Gastroesophageal sphincter (tissue), 4 donors: ENCODE measurements around the gene ADGRD1. TPM values are rescaled to one million over a fixed set of nuclear protein-coding genes. Genes with fewer than 3 reads are reported as not detected.

Source experiments
- ATAC-seq: fragments of 150-250 bp; one replicate; pipeline ENCODE4 v1.9.1; 2016; ENCODE audit warnings: mild to moderate bottlenecking, moderate library complexity
- H3K27ac ChIP-seq, 4 donors: fragments of 200-600 bp; sonication (generic) in 3 of 4; 1 replicate in 3 of 4; 2 replicates in 1 of 4; pipeline ENCODE4 v1.5.1; 2016 to 2019
- H3K27me3 ChIP-seq: fragments of 200-600 bp; sonication (generic); one replicate; pipeline ENCODE4 v1.5.1; 2019
- H3K36me3 ChIP-seq, 2 donors: fragments of 200-600 bp; sonication (generic); one replicate each; pipeline ENCODE4 v1.5.1; 2019; ENCODE audit warnings: control low read depth in 1 of 2
- H3K4me1 ChIP-seq, 3 donors: fragments of 200-600 bp; sonication (generic); 1 replicate in 2 of 3; 2 replicates in 1 of 3; pipeline ENCODE4 v1.5.1; 2016 to 2019; ENCODE audit warnings: control low read depth in 2 of 3
- H3K4me3 ChIP-seq, 2 donors: fragments of 200-600 bp; sonication (generic); one replicate each; pipeline ENCODE4 v1.5.1; 2019; ENCODE audit warnings: mild to moderate bottlenecking in 1 of 2, moderate library complexity in 1 of 2
- H3K9me3 ChIP-seq, 3 donors: fragments of 200-600 bp; sonication (generic); one replicate each; pipeline ENCODE4 v1.5.1; 2017 to 2019; ENCODE audit warnings: control low read depth in 2 of 3
- EP300 ChIP-seq: sonication (generic); formaldehyde crosslinking; IDR thresholded peaks from one replicate; pipeline ENCODE4 v1.6.1; 2017; ENCODE audit warnings: antibody characterized with exemption, mild to moderate bottlenecking
- POLR2A ChIP-seq, 2 donors: fragments of 450-650 bp; IDR thresholded peaks; one replicate each; pipeline ENCODE4 v1.6.1; 2017; ENCODE audit warnings: antibody characterized with exemption in 2 of 2, mild to moderate bottlenecking in 2 of 2, moderate library complexity in 1 of 2
- POLR2AphosphoS5 ChIP-seq: sonication (generic); formaldehyde crosslinking; IDR thresholded peaks from one replicate; pipeline ENCODE4 v1.6.1; 2017; ENCODE audit warnings: antibody characterized with exemption
- WGBS, 2 donors: methylation state at CpG; one replicate each; pipeline ENCODE4 v1.1.5; 2018; ENCODE audit warnings: low coverage in 1 of 2; 5-methylcytosine and 5-hydroxymethylcytosine counted together
- total RNA-seq, 4 donors: library from RNA; depleted of rRNA; stranded (reverse); fragments of >200 nt; gene quantifications; one replicate each; pipeline ENCODE4 v1.1.0, GENCODE V29; 2016
- TF ChIP-seq, protein P1 (sequence below), 4 experiments: fragments of 200-600 bp in 2 of 4; fragments of 450-650 bp in 2 of 4; sonication (generic) in 1 of 4; IDR thresholded peaks; one replicate each; pipeline ENCODE4 v1.5.1; 2017 to 2019; ENCODE audit warnings: antibody characterized with exemption in 4 of 4, mild to moderate bottlenecking in 2 of 4, moderate library complexity in 2 of 4

ADGRD1 gene
- total RNA-seq, 4 donors from 2014 or later = 19.1 to 43.4 (median 31.3) TPM

DNA sequence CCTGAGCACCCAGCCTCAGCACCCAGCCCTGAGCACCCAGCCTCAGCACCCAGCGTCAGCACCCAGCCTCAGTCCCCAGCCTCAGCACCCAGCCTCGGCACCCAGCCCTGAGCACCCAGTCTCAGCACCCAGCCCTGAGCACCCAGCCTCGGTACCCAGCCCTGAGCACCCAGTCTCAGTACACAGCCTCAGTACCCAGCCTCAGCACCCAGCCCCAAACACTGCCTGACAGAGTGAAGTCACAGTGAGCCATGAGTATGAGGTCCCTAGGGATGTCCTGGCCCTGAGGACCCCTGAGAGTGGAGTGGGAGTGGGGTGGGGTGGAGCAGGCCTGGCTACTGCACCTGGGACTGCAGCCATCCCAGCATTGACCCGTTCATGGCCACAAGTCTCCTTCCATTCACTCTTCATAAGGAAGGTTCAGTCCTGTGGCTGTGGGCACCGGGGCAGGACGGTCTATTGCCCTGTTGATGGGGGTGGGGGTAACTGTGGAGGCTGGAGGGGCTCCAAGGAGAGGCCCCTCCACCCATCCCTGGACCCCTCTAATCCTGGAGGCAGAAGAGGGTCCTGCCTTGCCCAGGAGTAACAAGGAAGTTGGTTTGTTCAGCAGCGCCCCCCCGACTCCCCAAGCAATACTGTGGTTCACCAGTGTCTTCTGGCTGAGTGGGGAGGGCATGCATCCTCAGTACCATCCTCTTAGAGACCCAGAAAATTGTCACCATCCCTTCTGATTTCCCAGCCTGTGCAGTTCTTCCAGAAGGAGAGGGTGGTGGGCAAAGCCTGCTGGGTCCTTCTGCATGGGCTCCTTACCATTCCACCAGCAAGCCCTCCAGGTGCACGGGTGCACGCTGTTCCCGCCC, 140.5 kb downstream of the ADGRD1 start:
- H3K4me3 ChIP-seq = no peak overlapping the region
- TF ChIP-seq, protein P1, sequence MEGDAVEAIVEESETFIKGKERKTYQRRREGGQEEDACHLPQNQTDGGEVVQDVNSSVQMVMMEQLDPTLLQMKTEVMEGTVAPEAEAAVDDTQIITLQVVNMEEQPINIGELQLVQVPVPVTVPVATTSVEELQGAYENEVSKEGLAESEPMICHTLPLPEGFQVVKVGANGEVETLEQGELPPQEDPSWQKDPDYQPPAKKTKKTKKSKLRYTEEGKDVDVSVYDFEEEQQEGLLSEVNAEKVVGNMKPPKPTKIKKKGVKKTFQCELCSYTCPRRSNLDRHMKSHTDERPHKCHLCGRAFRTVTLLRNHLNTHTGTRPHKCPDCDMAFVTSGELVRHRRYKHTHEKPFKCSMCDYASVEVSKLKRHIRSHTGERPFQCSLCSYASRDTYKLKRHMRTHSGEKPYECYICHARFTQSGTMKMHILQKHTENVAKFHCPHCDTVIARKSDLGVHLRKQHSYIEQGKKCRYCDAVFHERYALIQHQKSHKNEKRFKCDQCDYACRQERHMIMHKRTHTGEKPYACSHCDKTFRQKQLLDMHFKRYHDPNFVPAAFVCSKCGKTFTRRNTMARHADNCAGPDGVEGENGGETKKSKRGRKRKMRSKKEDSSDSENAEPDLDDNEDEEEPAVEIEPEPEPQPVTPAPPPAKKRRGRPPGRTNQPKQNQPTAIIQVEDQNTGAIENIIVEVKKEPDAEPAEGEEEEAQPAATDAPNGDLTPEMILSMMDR (IDR thresholded peaks at IDR 0.05) = no peak
- no peak for TF ChIP-seq POLR2AphosphoS5
- no peak for TF ChIP-seq POLR2A (IDR thresholded peaks at IDR 0.05)
- TF ChIP-seq EP300 = no peak
- H3K27ac ChIP-seq = no peak overlapping the region
- no peaks in the 10 kb centered on the region for H3K4me1 ChIP-seq
- ATAC-seq = no peak
- peaks cover 0 to 15% of the 10 kb centered on the region in 2 donors for H3K36me3 ChIP-seq
- no peaks in the 10 kb centered on the region for H3K9me3 ChIP-seq
- WGBS, 2 donors = no CpG with 5 or more reads among the region's 11 CpGs
- H3K27me3 ChIP-seq = no peaks in the 10 kb centered on the region

GRCh38 chr12:131094831-131095805, 141.4 kb downstream of the ADGRD1 start:
- H3K27me3 ChIP-seq = no peaks in the 10 kb centered on the region
- H3K4me3 ChIP-seq = no peak overlapping the region
- H3K9me3 ChIP-seq = no peaks in the 10 kb centered on the region
- 79% methylated on average over 7 of the region's 25 CpGs; no CpG with 5 or more reads in 1 of the 2 donors for WGBS, 2 donors
- H3K27ac ChIP-seq = no peak overlapping the region
- ATAC-seq = no peak
- TF ChIP-seq POLR2A (IDR thresholded peaks at IDR 0.05) (no peak), EP300 (no peak), POLR2AphosphoS5 (no peak)
- TF ChIP-seq, protein P1 (IDR thresholded peaks at IDR 0.05) = no peak
- H3K4me1 ChIP-seq = no peaks in the 10 kb centered on the region
- H3K36me3 ChIP-seq = peaks cover 0 to 11% of the 10 kb centered on the region in 2 donors

DNA sequence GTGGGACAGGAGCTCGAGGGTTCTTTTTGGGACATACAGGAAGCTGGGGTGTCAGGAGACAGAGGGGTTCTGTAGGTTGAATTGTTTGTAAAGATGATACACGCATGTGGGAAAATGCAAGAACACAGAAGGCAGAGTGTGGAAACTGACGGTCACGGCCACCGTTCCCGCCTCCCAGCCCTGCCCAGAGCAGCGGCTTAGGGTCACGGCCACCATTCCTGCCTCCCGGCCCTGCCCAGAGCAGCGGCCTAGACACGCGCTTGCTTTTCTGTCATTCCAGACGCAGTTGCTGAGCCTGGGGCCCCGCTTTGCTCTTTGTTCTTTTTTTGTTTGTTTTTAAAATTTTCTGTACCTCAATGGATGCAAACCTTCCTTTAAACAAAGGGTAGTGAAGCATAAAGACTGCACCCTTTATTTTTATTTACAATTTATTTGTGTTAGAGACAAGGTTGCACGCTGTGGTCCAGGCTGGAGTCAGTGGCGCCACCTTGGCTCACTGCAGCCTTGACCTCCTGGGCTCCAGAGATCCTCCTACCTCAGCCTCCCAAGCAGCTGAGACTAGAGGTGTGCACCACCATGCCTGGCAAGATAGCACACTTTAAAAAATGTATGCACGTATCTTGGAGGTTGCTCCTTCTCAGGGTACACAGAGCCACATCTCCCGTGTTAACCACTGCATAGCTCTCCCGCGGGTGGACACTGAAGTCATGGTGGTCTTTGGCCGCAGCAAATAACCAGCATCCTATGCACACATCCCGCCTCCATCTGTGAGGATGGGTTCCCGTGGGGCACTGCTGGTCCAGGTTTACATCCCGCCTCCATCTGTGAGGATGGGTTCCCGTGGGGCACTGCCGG, 142.3 kb downstream of the ADGRD1 start:
- peaks cover 0 to 3% (median 0%) of the 10 kb centered on the region in 3 donors for H3K9me3 ChIP-seq
- H3K4me3 ChIP-seq = no peak overlapping the region
- ATAC-seq = no peak
- no peak overlapping the region for H3K27ac ChIP-seq
- H3K4me1 ChIP-seq = no peaks in the 10 kb centered on the region
- 76 to 95% methylated on average over 10 to 18 of the region's 26 CpGs for WGBS, 2 donors
- no peaks in the 10 kb centered on the region for H3K27me3 ChIP-seq
- peaks cover 0 to 11% of the 10 kb centered on the region in 2 donors for H3K36me3 ChIP-seq
- TF ChIP-seq, protein P1 (IDR thresholded peaks at IDR 0.05) = no peak
- TF ChIP-seq EP300 = no peak
- TF ChIP-seq POLR2A (IDR thresholded peaks at IDR 0.05) = no peak
- no peak for TF ChIP-seq POLR2AphosphoS5

- Histone ChIP-seq H3K27ac (no peak overlapping the region), H3K4me1 (no peaks in the 10 kb centered on the region), H3K36me3 (peaks cover 0 to 11% of the 10 kb centered on the region in 2 donors), H3K9me3 (peaks cover 0 to 3% (median 0%) of the 10 kb centered on the region in 3 donors), H3K4me3 (no peak overlapping the region), H3K27me3 (no peaks in the 10 kb centered on the region)
- WGBS, 2 donors = 20 to 80% methylated on average over 1 to 2 of the region's 13 CpGs
- no peak for ATAC-seq
- TF ChIP-seq EP300 = no peak
- TF ChIP-seq POLR2A (IDR thresholded peaks at IDR 0.05) = no peak
- no peak for TF ChIP-seq POLR2AphosphoS5
- TF ChIP-seq, protein P1 (IDR thresholded peaks at IDR 0.05) = no peak
Measured at GRCh38 chr12:131096681-131097181, 143.0 kb downstream of the ADGRD1 start.
